Chondrocyte (in vitro differentiated cells): ENCODE measurements around the gene NUDT22. TPM values are rescaled to one million over a fixed set of nuclear protein-coding genes. Genes with fewer than 3 reads are reported as not detected.

ENCODE experiments used
- DNase-seq: peaks from one replicate; pipeline ENCODE4 v3.0.0; 2021; ENCODE audit warnings: mixed read lengths, low spot score
- H3K27ac Mint-ChIP-seq: one replicate; pipeline ENCODE4 v1.8.0; 2021; ENCODE audit warnings: mild to moderate bottlenecking, moderate library complexity, mixed read lengths; ENCODE audit not compliant: unreplicated experiment
- H3K27me3 Mint-ChIP-seq: 2 replicates; pipeline ENCODE4 v1.8.0; 2021; ENCODE audit warnings: low read depth, mixed read lengths
- H3K36me3 Mint-ChIP-seq: 2 replicates; pipeline ENCODE4 v1.8.0; 2021; ENCODE audit warnings: low read depth, mixed read lengths
- H3K4me1 Mint-ChIP-seq: 2 replicates; pipeline ENCODE4 v1.8.0; 2021; ENCODE audit warnings: low read depth, mild to moderate bottlenecking, mixed read lengths
- H3K4me3 Mint-ChIP-seq: one replicate; pipeline ENCODE4 v1.8.0; 2021; ENCODE audit warnings: mild to moderate bottlenecking, moderate library complexity, mixed read lengths; ENCODE audit not compliant: unreplicated experiment
- H3K9me3 Mint-ChIP-seq: 2 replicates; pipeline ENCODE4 v1.8.0; 2021; ENCODE audit warnings: low read depth, mixed read lengths
- total RNA-seq: library from RNA; stranded (reverse); gene quantifications from 3 replicates; pipeline ENCODE4 v1.2.1, GENCODE V29; 2021
- TF ChIP-seq, protein P1 (sequence below): fragments of 200-600 bp; sonication (generic); IDR thresholded peaks from 2 replicates; pipeline ENCODE4 v1.5.0; 2021; ENCODE audit warnings: antibody characterized with exemption, mild to moderate bottlenecking, moderate library complexity

The NUDT22 gene
- total RNA-seq, 1 donor from 2014 or later: 42.1 TPM

- TF ChIP-seq, protein P1, sequence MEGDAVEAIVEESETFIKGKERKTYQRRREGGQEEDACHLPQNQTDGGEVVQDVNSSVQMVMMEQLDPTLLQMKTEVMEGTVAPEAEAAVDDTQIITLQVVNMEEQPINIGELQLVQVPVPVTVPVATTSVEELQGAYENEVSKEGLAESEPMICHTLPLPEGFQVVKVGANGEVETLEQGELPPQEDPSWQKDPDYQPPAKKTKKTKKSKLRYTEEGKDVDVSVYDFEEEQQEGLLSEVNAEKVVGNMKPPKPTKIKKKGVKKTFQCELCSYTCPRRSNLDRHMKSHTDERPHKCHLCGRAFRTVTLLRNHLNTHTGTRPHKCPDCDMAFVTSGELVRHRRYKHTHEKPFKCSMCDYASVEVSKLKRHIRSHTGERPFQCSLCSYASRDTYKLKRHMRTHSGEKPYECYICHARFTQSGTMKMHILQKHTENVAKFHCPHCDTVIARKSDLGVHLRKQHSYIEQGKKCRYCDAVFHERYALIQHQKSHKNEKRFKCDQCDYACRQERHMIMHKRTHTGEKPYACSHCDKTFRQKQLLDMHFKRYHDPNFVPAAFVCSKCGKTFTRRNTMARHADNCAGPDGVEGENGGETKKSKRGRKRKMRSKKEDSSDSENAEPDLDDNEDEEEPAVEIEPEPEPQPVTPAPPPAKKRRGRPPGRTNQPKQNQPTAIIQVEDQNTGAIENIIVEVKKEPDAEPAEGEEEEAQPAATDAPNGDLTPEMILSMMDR: no peak
- peaks cover 11% of the 10 kb centered on the region for H3K4me1 Mint-ChIP-seq
- no peaks in the 10 kb centered on the region for H3K27me3 Mint-ChIP-seq
These were observed 14.7 kb upstream of the NUDT22 start for GRCh38 chr11:64211181-64211872.

DNA sequence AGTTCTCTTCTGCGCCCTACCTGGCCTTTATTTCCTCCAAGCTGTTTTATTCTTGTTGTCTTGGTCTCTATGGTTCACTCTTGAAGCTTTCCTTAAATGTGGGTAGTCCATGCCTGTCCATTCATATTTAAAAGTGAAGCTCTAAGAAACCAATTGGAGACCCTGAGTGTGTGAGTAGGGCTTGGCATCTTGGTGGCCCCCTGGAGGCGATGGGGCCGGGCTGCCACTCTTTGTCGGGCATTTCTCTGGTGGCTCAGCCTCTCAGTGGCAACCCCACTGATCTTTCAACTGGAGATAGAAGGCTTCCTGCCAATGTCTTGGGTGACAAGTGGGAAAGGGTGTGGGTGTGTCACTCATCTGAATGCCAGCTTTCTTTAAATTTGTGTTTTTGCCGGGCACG lies 9.2 kb upstream of the NUDT22 start:
- TF ChIP-seq, protein P1: no peak
- H3K27me3 Mint-ChIP-seq: no peaks in the 10 kb centered on the region
- H3K27ac Mint-ChIP-seq: no peak overlapping the region
- DNase-seq: no peak
- no peak overlapping the region for H3K4me3 Mint-ChIP-seq
- H3K36me3 Mint-ChIP-seq: no peaks in the 10 kb centered on the region
- no peaks in the 10 kb centered on the region for H3K4me1 Mint-ChIP-seq
- no peaks in the 10 kb centered on the region for H3K9me3 Mint-ChIP-seq

More at GRCh38 chr11:64211181-64211872, 14.7 kb upstream of the NUDT22 start:
- Mint-ChIP-seq H3K9me3 (no peaks in the 10 kb centered on the region), H3K27ac (no peak overlapping the region), H3K36me3 (peaks cover 1% of the 10 kb centered on the region), H3K4me3 (no peak overlapping the region)
- DNase-seq: no peak

DNA sequence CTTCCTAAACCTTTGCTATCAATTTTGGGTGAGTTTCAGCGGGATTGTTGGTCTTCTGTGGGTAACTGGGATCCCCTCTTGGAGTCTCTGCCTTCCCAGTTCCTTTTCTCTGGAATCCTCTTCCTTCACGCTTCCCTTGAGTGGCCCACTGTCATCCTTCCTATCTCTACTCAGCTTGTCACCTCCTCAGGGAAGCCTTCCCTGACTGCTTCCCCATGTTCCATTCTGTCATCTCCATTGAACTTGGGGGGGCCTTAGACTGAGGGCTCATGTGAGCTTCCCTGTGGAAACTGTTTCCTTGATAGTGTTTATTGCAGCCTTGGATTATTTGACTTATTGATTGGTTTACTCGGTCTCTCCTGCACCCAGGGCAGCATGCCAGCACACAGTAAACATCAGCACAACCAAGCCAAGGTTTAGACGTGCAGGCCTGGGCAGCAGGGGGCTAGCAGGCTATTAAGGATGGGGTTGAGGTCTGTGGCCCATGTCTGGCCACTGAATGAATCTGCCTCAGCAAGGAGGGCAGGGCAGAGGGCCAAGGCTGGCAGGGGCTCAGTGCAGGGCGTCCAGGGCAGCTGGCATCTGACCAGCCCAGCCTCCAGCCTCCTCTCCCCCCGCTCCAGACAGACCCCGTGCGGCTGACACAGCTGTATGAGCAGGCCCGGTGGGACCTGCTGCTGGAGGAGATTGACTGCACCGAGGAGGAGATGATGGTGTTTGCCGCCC lies 7.3 kb upstream of the NUDT22 start:
- no peak overlapping the region for H3K27ac Mint-ChIP-seq
- DNase-seq: no peak
- peaks cover 1% of the 10 kb centered on the region for H3K4me1 Mint-ChIP-seq
- TF ChIP-seq, protein P1: no peak
- no peak overlapping the region for H3K4me3 Mint-ChIP-seq
- H3K9me3 Mint-ChIP-seq: no peaks in the 10 kb centered on the region
- no peaks in the 10 kb centered on the region for H3K36me3 Mint-ChIP-seq
- no peaks in the 10 kb centered on the region for H3K27me3 Mint-ChIP-seq

DNA sequence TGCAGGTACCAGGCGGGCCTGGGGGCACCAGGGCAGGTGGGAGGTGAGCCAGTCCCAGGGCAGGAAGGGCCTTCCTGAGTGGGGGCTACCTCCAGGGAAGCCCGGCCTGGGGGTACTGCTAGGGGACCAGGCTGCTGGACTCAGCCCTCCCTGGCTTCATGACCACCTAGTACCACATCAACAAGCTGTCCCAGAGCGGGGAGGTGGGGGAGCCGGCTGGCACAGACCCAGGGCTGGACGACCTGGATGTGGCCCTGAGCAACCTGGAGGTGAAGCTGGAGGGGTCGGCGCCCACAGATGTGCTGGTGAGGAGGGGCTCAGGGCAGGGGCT lies 6.8 kb upstream of the NUDT22 start:
- TF ChIP-seq, protein P1: no peak
- DNase-seq: peak; percentile 93
- Mint-ChIP-seq H3K36me3 (no peaks in the 10 kb centered on the region), H3K27ac (no peak overlapping the region), H3K4me3 (no peak overlapping the region), H3K4me1 (peaks cover 6% of the 10 kb centered on the region), H3K27me3 (no peaks in the 10 kb centered on the region), H3K9me3 (no peaks in the 10 kb centered on the region)

DNA sequence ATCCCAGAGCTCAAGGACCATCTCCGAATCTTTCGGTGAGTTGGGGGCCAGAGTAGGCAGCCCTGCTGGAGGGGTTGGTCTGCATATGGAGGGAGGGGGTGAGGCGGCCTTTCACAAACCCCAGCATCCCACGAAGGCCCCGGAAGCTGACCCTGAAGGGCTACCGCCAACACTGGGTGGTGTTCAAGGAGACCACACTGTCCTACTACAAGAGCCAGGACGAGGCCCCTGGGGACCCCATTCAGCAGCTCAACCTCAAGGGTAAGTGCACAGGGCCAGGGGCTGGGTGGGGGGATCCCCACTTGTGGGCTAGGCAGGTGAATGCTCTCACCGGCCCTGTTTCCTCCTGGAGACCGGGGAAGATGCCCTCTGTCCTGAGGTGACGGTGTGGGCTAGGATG lies 6.3 kb upstream of the NUDT22 start:
- DNase-seq: no peak
- no peaks in the 10 kb centered on the region for H3K36me3 Mint-ChIP-seq
- no peak overlapping the region for H3K27ac Mint-ChIP-seq
- H3K4me1 Mint-ChIP-seq: peaks cover 7% of the 10 kb centered on the region
- no peak overlapping the region for H3K4me3 Mint-ChIP-seq
- H3K27me3 Mint-ChIP-seq: no peaks in the 10 kb centered on the region
- TF ChIP-seq, protein P1: no peak
- no peaks in the 10 kb centered on the region for H3K9me3 Mint-ChIP-seq
